SK-N-DZ (cell line): ENCODE results near the gene NOB1. TPM values are rescaled to one million over a fixed set of nuclear protein-coding genes. Genes with fewer than 3 reads are reported as not detected.
"Not testable (repeated sequence)": the region's sequence is repeated elsewhere in the genome, so short reads cannot be mapped to it uniquely, and the experiment has no call there.

Source experiments
- DNase-seq: peaks from one replicate; pipeline ENCODE4 v3.0.0-alpha.2; 2015; ENCODE audit warnings: low spot score
- polyA plus RNA-seq, 2 experiments: library from polyadenylated mRNA; depleted of rRNA; stranded (reverse); fragments of >200 nt; gene quantifications; 2 replicates each; pipeline ENCODE4 v1.2.3, GENCODE V29; 2014

The NOB1 gene
- polyA plus RNA-seq (2014; cell fraction: cytosol; rRNA removed) = 17.5 and 24.6 TPM in 2 replicates
- polyA plus RNA-seq (2014; cell fraction: nucleus; rRNA removed) = 11.2 and 23.9 TPM in 2 replicates

GRCh38 chr16:69754469-69755310, at the start of gene NOB1:
NOB1 (minus strand) TSS chr16:69754926; CDS start chr16:69754910, 16 bp downstream.
- peak; percentile 96 for DNase-seq

DNA sequence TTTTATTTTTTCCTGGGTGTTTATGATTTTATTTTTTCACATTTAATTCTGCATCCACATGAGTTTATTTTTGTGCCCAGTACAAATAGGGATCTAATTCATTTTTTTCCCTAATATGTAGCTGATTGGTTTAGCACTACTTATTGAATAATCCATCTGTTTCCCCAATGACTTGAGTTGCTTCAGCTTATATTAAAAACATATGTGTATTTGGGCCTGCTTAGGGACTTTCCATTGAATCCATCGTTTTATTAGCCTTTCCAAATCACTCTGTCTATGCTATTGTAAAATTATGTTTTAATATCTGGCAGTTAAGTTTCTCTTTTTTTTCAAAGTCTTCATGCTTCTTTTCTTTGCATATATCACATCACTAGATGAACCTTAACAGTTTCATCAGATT, 49.6 kb upstream of the NOB1 start:
- no peak for DNase-seq

- DNase-seq = no peak
These were observed 44.9 kb upstream of the NOB1 start for GRCh38 chr16:69799611-69800031.

DNA sequence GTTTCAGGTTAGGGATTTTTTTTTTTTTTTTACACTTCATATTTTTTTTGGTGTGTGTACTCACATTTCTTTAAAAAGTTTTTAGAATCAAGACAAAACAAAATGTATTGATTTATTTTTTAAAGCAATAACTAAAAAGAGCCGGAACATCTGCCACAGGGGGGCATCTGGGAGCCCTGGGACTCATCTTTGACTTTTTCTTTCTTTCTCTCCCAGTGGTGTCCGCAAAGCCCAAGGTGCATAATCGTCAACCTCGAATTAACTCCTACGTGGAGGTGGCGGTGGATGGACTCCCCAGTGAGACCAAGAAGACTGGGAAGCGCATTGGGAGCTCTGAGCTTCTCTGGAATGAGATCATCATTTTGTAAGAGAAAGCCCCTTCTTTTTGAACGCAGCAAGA, 43.7 kb upstream of the NOB1 start:
- no peak for DNase-seq

DNA sequence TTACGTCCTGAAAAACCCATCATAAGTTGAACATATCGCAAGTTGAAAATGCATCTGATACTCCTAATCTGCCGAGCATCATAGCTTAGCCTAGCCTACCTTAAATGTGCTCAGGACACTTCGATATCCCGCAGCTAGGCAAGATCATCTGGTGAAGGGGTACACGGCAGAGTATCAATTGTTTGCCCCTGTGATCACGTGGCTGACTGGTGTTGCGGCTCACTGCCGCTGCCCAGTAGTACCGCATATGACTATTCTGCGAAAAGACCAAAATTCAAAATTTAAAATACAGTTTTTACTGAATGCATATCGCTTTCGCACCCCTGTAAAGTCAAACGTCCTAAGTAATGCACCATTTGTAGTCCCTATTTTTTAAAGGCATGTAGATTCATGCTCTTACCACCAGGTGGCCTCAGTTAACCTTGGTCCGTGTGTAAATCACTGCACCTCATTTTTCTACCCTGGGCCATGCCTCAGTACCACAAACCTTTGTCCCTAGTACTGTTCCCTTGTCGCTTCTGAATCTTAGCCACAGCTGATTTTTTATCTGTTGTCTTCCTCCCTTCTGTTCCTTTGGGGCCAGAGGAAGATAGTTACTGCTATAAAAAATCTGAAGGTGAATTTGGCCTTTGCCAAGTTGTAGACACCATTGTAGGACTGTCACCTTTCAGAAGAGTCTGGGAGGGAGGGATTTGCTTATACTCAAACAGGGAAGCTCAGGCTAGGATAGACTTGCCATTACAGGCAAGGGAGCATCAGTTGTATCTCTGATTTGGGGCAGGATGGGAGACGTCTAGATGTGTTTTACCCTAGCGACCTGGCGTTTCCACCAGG, 41.8 kb upstream of the NOB1 start:
- peak; percentile 70 for DNase-seq

DNA sequence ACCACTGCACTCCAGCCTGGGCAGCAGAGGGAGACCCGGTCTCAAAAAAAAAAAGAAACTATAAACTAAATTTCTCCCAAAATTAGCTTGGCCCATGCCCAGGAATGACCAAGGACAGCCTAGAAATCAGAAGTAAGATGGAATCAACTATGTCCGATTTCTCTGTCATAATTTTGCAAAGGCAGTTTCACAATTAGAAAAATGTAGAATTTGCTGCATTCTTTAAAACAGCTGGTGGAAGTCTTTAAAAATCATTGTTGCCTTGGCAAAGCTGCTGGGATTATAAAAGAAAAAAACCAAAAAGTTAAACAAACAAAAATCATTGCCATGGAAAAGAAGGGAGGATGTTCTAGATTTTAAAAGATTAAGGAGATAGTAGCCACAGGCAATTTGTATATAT, 39.8 kb upstream of the NOB1 start:
- no peak for DNase-seq

GRCh38 chr16:69793526-69793925, 38.8 kb upstream of the NOB1 start:
- DNase-seq = no peak

- not testable (repeated sequence) for DNase-seq
These were observed 36.7 kb upstream of the NOB1 start for GRCh38 chr16:69791391-69791847.

DNA sequence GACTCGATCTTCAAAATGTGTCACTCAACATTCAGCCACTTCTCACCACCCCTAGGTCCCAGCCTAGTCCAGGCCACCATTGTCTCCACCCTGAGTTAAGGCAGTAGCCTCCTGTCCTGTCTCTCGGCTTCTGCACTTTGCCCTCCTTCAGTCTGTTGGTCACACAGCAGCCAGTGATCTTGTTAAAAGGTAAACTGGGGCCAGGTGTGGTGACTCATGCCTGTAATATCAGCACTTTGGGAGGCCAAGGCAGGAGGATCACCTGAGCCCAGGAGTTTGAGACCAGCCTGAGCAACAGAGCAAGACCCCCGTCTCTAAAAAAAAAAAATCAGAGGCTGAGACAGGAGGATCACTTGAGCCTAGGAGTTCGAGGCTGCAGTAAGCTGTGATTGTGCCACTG, 33.2 kb upstream of the NOB1 start:
- no peak for DNase-seq

GRCh38 chr16:69784586-69784985, 29.9 kb upstream of the NOB1 start:
- no peak for DNase-seq

DNA sequence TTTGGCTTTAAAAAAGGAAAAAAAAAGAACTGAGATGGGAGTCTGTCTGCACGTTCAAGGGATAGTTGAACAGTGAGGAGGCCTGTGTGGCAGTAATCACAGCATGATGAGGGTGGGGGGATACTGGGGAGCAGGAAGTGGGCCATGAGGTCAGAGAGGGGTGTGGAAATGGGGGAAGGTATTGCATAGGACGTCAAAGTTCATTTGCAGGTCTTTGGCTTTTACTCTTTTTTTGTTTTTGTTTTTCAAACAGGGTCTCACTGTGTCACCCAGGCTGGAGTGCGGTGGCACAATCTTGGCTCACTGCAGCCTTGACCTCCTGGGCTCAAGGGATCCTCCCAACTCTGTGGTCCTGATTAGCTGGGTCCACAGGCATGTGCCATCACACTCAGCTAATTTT, 26.4 kb upstream of the NOB1 start:
- DNase-seq = no peak

DNA sequence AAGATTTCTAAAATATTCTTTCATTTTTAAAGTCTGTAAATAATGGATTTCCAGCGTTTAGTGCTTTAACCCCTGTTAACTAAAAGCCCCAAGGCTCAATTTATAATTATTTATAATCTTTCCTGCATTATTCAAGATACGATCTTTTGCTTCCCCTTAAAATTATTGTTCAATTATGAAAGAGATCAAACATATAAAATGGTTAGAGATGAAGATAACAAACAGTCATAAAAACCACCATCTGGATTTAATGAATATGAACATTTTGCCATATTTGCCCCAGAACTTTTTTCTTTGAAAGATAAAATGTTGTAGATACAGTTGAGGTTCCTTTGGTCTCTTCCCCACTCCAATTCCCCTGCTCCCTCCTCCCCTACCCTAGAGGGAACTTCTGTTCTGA, 25.0 kb upstream of the NOB1 start:
- DNase-seq = no peak

GRCh38 chr16:69775563-69775962, 20.8 kb upstream of the NOB1 start:
- no peak for DNase-seq

GRCh38 chr16:69773260-69773947, 18.7 kb upstream of the NOB1 start:
- no peak for DNase-seq

- DNase-seq = no peak
These were observed 16.9 kb upstream of the NOB1 start for GRCh38 chr16:69771651-69771967.

DNA sequence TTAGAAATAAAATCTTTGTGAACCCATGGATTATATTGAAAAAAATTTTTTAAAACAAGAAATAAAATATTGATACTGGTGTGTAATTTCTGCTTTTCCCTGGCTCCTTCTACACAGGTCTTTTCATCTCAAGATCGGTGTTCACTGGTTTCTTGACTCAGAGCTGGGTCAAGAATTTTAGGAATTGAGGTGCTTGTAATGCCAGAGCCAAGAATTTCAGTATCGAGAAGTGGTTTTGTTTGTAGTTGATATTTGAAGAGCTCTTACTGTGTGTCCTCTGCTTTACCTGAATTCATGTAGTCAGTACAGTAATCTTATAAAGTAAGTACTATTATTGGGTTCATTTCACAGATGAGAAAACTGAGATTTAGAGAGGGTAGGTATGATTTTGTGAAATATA, 14.7 kb upstream of the NOB1 start:
- no peak for DNase-seq

GRCh38 chr16:69768666-69769065, 13.9 kb upstream of the NOB1 start:
- DNase-seq = no peak

- DNase-seq = no peak
These were observed 12.9 kb upstream of the NOB1 start for GRCh38 chr16:69767459-69768229.

DNA sequence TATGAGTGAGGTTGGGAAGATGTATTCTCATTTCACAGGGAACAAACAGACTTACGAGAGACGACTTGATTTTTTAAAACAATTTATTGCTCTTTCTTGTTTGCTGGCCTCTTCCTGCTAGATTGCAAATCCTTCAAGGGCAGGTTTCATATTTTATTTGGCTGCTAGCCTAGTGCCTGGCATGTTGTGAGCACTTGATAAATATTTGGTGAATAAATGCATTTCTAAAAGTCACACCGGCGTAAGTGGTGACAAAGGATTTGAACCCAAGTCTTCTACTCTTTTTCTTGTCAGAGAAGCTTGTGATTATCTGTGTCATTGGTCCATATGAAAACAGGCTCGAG, 8.8 kb upstream of the NOB1 start:
- DNase-seq = no peak

- DNase-seq = no peak
These were observed 8.3 kb upstream of the NOB1 start for GRCh38 chr16:69762814-69763598.
